ENCODE results near the gene GMCL2.

DNA sequence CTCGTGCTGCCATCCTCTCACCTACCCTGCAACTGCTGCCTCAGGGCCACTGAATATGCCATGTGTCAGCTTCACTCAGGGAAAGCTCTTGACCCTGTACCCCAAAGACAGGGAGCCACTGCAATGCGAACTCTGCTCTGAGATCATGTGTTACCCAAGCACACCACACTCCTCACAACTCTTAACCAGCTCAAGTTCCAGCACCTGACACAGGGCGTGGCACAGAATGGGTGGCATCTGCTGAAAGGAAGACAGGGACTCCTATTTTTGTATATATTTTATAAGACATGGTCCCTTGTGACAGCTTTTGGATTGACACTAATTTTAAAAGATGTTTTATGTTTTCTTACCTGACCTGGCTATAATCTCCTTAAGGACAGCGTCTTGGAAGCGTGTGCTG is 34.7 kb upstream of the GMCL2 start:
- TF ChIP-seq, protein P1, sequence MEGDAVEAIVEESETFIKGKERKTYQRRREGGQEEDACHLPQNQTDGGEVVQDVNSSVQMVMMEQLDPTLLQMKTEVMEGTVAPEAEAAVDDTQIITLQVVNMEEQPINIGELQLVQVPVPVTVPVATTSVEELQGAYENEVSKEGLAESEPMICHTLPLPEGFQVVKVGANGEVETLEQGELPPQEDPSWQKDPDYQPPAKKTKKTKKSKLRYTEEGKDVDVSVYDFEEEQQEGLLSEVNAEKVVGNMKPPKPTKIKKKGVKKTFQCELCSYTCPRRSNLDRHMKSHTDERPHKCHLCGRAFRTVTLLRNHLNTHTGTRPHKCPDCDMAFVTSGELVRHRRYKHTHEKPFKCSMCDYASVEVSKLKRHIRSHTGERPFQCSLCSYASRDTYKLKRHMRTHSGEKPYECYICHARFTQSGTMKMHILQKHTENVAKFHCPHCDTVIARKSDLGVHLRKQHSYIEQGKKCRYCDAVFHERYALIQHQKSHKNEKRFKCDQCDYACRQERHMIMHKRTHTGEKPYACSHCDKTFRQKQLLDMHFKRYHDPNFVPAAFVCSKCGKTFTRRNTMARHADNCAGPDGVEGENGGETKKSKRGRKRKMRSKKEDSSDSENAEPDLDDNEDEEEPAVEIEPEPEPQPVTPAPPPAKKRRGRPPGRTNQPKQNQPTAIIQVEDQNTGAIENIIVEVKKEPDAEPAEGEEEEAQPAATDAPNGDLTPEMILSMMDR (IDR thresholded peaks at IDR 0.05) = no peak
- TF ChIP-seq POLR2A (IDR thresholded peaks at IDR 0.05) = no peak
